ENCODE measurements around the gene GAL3ST2.

DNA sequence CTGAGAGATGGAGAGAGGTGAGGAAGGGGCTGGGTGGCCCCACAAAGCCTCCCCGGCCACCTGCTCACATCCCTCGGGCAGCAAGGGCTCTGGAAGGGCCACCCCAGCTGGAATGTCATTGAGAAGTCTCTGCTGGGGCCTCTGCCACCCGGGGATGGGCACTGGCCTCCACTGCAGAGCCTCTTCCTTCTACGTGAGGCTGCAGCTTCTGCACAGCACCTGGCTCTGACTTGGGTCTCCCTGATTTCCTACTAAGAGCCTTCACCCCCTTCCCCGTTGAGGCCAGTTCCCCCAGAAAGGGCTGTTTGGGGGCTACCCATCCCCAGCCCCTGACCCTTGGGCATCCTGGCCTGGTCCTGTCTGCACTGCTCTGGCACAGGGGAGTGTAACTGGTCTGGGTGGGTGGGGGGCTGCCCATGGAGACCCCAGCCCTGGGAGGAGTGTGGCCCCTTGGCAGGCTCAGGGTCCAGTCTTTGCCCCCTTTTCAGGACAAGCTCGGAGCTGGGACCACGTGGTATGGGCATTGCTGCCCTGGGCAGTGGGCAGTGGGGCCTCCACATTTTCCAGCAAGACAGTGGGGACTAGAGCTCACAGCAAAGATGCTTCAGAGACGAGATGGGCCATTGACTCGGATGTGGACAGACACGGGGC lies 76.5 kb downstream of the GAL3ST2 start:
- TF ChIP-seq, protein P1, sequence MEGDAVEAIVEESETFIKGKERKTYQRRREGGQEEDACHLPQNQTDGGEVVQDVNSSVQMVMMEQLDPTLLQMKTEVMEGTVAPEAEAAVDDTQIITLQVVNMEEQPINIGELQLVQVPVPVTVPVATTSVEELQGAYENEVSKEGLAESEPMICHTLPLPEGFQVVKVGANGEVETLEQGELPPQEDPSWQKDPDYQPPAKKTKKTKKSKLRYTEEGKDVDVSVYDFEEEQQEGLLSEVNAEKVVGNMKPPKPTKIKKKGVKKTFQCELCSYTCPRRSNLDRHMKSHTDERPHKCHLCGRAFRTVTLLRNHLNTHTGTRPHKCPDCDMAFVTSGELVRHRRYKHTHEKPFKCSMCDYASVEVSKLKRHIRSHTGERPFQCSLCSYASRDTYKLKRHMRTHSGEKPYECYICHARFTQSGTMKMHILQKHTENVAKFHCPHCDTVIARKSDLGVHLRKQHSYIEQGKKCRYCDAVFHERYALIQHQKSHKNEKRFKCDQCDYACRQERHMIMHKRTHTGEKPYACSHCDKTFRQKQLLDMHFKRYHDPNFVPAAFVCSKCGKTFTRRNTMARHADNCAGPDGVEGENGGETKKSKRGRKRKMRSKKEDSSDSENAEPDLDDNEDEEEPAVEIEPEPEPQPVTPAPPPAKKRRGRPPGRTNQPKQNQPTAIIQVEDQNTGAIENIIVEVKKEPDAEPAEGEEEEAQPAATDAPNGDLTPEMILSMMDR (IDR thresholded peaks at IDR 0.05), result no peak
- no peak for TF ChIP-seq POLR2A (IDR thresholded peaks at IDR 0.05)
